K562 (cell line): Measurements from ENCODE around the gene RTCA. TPM values are rescaled to one million over a fixed set of nuclear protein-coding genes. Genes with fewer than 3 reads are reported as not detected.
"Not testable (repeated sequence)": the region's sequence is repeated elsewhere in the genome, so short reads cannot be mapped to it uniquely, and the experiment has no call there.

ENCODE experiments used
- ATAC-seq: fragments of 200-7000 bp; cut with Tn5 transposase; 3 replicates; pipeline ENCODE4 v1.9.1; 2020; ENCODE audit warnings: moderate library complexity
- BruUV-seq: library from RNA; stranded (reverse); fragments of 400-500 nt; replicated peaks from 2 replicates; lab custom pipeline; 2021; lab: Mats Ljungman, UMichigan
- CTCF ChIA-PET: fragments of 300-600 bp; formaldehyde crosslinking; extraction: SDS; loops from one replicate; lab custom pipeline; 2021; ENCODE audit warnings: low intra/inter-chr PET ratio; lab: Yijun Ruan, JAX
- POLR2A ChIA-PET: fragments of 300-600, 350-650 bp; sonication (Branson Sonifier 250); formaldehyde crosslinking; extraction: SDS; loops from one replicate; lab custom pipeline; 2021; ENCODE audit warnings: antibody characterized with exemption, inconsistent platforms; lab: Yijun Ruan, JAX
- DNase-seq, 4 experiments: peaks; one replicate each; pipeline versions ENCODE4 v3.0.0 to v3.0.0-alpha.2; 2011 to 2018; ENCODE audit warnings: low spot score in 3 of 4, mixed read lengths in 3 of 4; ENCODE audit errors: extremely low read depth in 1 of 4
- FAIRE-seq: peaks from 2 replicates; lab custom pipeline; 2011; peaks lifted over from hg19 to GRCh38; lab: Jason Lieb, UNC
- H2AFZ ChIP-seq: 2 replicates; pipeline ENCODE4 v1.6.0; 2011; ENCODE audit warnings: low read depth, low read length, control low read depth, inconsistent platforms
- H3K27ac ChIP-seq: fragments of 200-600 bp; 3 replicates; pipeline ENCODE4 v1.8.0; 2011; ENCODE audit warnings: low read depth, mild to moderate bottlenecking, control low read depth, inconsistent platforms, low read length, moderate library complexity, mixed read lengths; ENCODE audit errors: extremely low read depth
- H3K27me3 ChIP-seq, 2 experiments: fragments of 300-600 bp in 1 of 2; 2 replicates in 1 of 2; 3 replicates in 1 of 2; pipeline versions ENCODE4 v1.6.0 to v1.8.0; 2011; ENCODE audit warnings: inconsistent platforms in 2 of 2, low read length in 2 of 2, mild to moderate bottlenecking in 1 of 2, mixed read lengths in 1 of 2, moderate library complexity in 1 of 2; ENCODE audit not compliant: control insufficient read depth in 2 of 2, insufficient read depth in 2 of 2
- H3K36me3 ChIP-seq: fragments of 300-600 bp; 3 replicates; pipeline ENCODE4 v1.8.0; 2011; ENCODE audit warnings: mild to moderate bottlenecking, low read length, inconsistent platforms; ENCODE audit not compliant: control insufficient read depth, insufficient read depth
- H3K4me1 ChIP-seq, 2 experiments: fragments of 200-600 bp in 1 of 2; replicated peaks in 1 of 2; 2 replicates in 1 of 2; 3 replicates in 1 of 2; pipeline versions ENCODE4 v1.5.1 to v1.8.0; 2011; ENCODE audit warnings: inconsistent platforms in 2 of 2, low read length in 2 of 2, mild to moderate bottlenecking in 1 of 2, mixed read lengths in 1 of 2, moderate library complexity in 1 of 2; ENCODE audit not compliant: control insufficient read depth in 2 of 2, insufficient read depth in 2 of 2
- H3K4me2 ChIP-seq: 2 replicates; pipeline ENCODE4 v1.6.1; 2011; ENCODE audit warnings: low read length, control low read depth, inconsistent platforms, mixed read lengths; ENCODE audit not compliant: insufficient read depth
- H3K4me3 ChIP-seq: fragments of 200-600 bp; sonication (generic), shearing (Covaris generic); 2 replicates; pipeline ENCODE4 v1.5.1; 2016; ENCODE audit warnings: control low read depth, inconsistent platforms
- H3K79me2 ChIP-seq: fragments of 200-600 bp; 3 replicates; pipeline ENCODE4 v1.8.0; 2011; ENCODE audit warnings: low read length, inconsistent platforms; ENCODE audit not compliant: control insufficient read depth, insufficient read depth
- H3K9ac ChIP-seq, 2 experiments: 2 replicates each; pipeline versions ENCODE4 v1.6.0 to v1.6.1; 2011; ENCODE audit warnings: low read depth in 2 of 2, low read length in 2 of 2, control low read depth in 1 of 2, inconsistent platforms in 1 of 2, mild to moderate bottlenecking in 1 of 2, mixed read lengths in 1 of 2; ENCODE audit not compliant: insufficient read depth in 1 of 2
- H3K9me1 ChIP-seq: one replicate; pipeline ENCODE4 v1.6.0; 2011; ENCODE audit warnings: inconsistent platforms, mild to moderate bottlenecking, low read length, moderate library complexity; ENCODE audit not compliant: control insufficient read depth, insufficient read depth
- H3K9me3 ChIP-seq: replicated peaks from 2 replicates; pipeline ENCODE4 v1.5.1; 2011; ENCODE audit warnings: low read depth, low read length, inconsistent platforms; ENCODE audit not compliant: control insufficient read depth, insufficient read depth
- H4K20me1 ChIP-seq: replicated peaks from 2 replicates; pipeline ENCODE4 v1.6.1; 2011; ENCODE audit warnings: low read length, inconsistent platforms, mixed read lengths; ENCODE audit not compliant: control insufficient read depth, insufficient read depth
- CEBPB ChIP-seq: fragments of 450-650 bp; IDR thresholded peaks from 2 replicates; pipeline ENCODE4 v1.6.1; 2016; ENCODE audit warnings: missing genetic modification characterization, missing compliant biosample characterization
- CEBPG ChIP-seq, 3 experiments: fragments of 200-800 bp in 1 of 3; sonication (Bioruptor generic) in 1 of 3; sonication (generic) in 1 of 3; formaldehyde crosslinking in 1 of 3; IDR thresholded peaks in 2 of 3; conservative IDR thresholded peaks in 1 of 3; 2 replicates each; pipeline versions ENCODE4 v1.6.1 to v1.8.0; 2016 to 2022; ENCODE audit warnings: missing compliant biosample characterization in 2 of 3, missing genetic modification characterization in 2 of 3, mild to moderate bottlenecking in 1 of 3, missing genetic modification reagents in 1 of 3
- SOX6 ChIP-seq: fragments of 450-650 bp; IDR thresholded peaks from 2 replicates; pipeline ENCODE4 v1.6.1; 2014; ENCODE audit warnings: mild to moderate bottlenecking
- ZNF146 ChIP-seq: IDR thresholded peaks from one replicate; pipeline ENCODE4 v1.6.1; 2018; ENCODE audit warnings: missing compliant biosample characterization; ENCODE audit not compliant: unreplicated experiment
- WGBS: fragments of 100-300 bp; shearing (Covaris generic); methylation state at CpG from one replicate; pipeline ENCODE4 v1.1.6; 2016; ENCODE audit warnings: low coverage, mixed read lengths; ENCODE audit not compliant: insufficient coverage; ENCODE audit errors: missing lambda C conversion rate; 5-methylcytosine and 5-hydroxymethylcytosine counted together
- in situ Hi-C: fragments of 300-500 bp; cut with MboI; formaldehyde crosslinking; loops from 4 replicates; pipeline ENCODE4 v1.15.0; 2018; ENCODE audit warnings: inconsistent platforms, mixed read lengths
- intact Hi-C: fragments of 100-400 bp; cut with micrococcal nuclease; formaldehyde crosslinking; loops from 2 replicates; pipeline ENCODE4 v1.14.2; 2022
- polyA plus RNA-seq, 8 experiments: library from polyadenylated mRNA; depleted of rRNA in 4 of 8; stranded (reverse) in 5 of 8; unstranded in 3 of 8; fragments of >200 nt; fragmentation: Nextera tagmentation in 2 of 8; fragmentation: Illumina TruSeq in 1 of 8; extraction: Ambion mirVana in 2 of 8; extraction: Trizol in 1 of 8; gene quantifications; 2 replicates each; pipeline versions ENCODE4 v1.2.1 to v1.2.3, GENCODE V29; 2011 to 2014; ENCODE audit warnings: inconsistent platforms in 1 of 8, missing spikeins in 1 of 8
- total RNA-seq, 7 experiments: library from RNA; depleted of rRNA in 6 of 7; stranded (reverse); fragments of >200 nt in 6 of 7; fragmentation: Illumina TruSeq in 2 of 7; extraction: Trizol in 2 of 7; gene quantifications; 2 replicates each; pipeline versions ENCODE4 v1.2.1 to v1.2.3, GENCODE V29; 2011 to 2021; ENCODE audit warnings: low replicate concordance in 1 of 7

The RTCA gene
- total and polyA plus RNA-seq, 9 of the 15 experiments (the other 6 are each of a cell fraction or from before 2014, with no cell fraction given): 11.6 to 57.2 (median 43.2) TPM

GRCh38 chr1:100328133-100328532 is 62.1 kb downstream of the RTCA start (continued):
- TF ChIP-seq CEBPB (tag): peak; percentile 64
- TF ChIP-seq SOX6: 0 out of 2 replicates have a peak, but pooled peaks have one; percentile 11
- TF ChIP-seq ZNF146: no peak

GRCh38 chr1:100331146-100331545 is 65.1 kb downstream of the RTCA start:
- ATAC-seq; H3K27me3 ChIP-seq; H3K4me3 ChIP-seq; CTCF ChIA-PET; H3K9me1 ChIP-seq; H3K4me2 ChIP-seq; DNase-seq; H3K27ac ChIP-seq; FAIRE-seq; BruUV-seq; H3K9me3 ChIP-seq; H3K36me3 ChIP-seq; POLR2A ChIA-PET; in situ Hi-C loops; H3K79me2 ChIP-seq; intact Hi-C loops; H3K9ac ChIP-seq; H2AFZ ChIP-seq; H4K20me1 ChIP-seq; TF ChIP-seq CEBPG (CRISPR knock-in tag; IDR thresholded peaks at IDR 0.05): not testable (repeated sequence)
- WGBS: 22% methylated on average over 2 of the region's 2 CpGs
- peaks cover under 1 to 19% of the 10 kb centered on the region in 2 experiments; a peak in 3 of 5 replicates for H3K4me1 ChIP-seq
- peak; percentile 30; the same call in 1 of the 2 replicates for TF ChIP-seq CEBPB (tag)
- peak in 1 of 2 experiments; percentile 18; a peak in 1 of 4 replicates for TF ChIP-seq CEBPG (tag; conservative IDR thresholded peaks at IDR 0.05 in 1 of 2, IDR thresholded peaks at IDR 0.05 in 1 of 2)
